ENCODE results near the gene TRIO.

The TRIO gene

DNA sequence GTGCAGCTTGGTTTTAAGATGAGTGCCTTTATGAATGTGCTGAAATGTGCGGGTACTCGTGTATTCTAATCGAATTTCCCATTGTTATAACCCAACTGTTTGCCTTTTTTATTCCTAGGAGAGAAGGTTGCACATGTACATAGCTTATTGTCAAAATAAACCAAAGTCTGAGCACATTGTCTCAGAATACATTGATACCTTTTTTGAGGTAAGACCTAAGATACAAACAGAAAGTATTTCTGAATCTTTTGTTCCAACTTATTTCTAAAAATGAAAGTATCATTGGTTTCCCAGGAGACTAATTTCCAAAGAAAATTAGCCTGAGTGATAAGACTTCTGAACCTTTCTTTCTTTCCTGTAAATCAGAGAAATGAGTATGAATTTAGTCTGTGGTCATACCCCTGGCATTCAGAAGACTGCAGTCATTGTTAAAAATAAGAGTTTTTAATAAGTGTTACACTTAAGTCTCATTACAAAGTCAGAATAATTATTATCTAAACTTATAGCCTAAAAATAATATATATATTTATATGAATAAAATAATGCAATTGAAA, 336.1 kb downstream of the TRIO start:
- no peak for DNase-seq
- Histone ChIP-seq H3K4me1 (no peaks in the 10 kb centered on the region), H3K27ac (no peak overlapping the region), H3K27me3 (no peaks in the 10 kb centered on the region), H3K36me3 (peaks cover 77 to 97% (median 87%) of the 10 kb centered on the region in 3 donors), H3K4me3 (no peak overlapping the region), H3K9me3 (no peaks in the 10 kb centered on the region)
- intact Hi-C loops (cut with DNase I; ENCODE audit: low total_unique reads) = no loop called here
- TF ChIP-seq, protein P1, sequence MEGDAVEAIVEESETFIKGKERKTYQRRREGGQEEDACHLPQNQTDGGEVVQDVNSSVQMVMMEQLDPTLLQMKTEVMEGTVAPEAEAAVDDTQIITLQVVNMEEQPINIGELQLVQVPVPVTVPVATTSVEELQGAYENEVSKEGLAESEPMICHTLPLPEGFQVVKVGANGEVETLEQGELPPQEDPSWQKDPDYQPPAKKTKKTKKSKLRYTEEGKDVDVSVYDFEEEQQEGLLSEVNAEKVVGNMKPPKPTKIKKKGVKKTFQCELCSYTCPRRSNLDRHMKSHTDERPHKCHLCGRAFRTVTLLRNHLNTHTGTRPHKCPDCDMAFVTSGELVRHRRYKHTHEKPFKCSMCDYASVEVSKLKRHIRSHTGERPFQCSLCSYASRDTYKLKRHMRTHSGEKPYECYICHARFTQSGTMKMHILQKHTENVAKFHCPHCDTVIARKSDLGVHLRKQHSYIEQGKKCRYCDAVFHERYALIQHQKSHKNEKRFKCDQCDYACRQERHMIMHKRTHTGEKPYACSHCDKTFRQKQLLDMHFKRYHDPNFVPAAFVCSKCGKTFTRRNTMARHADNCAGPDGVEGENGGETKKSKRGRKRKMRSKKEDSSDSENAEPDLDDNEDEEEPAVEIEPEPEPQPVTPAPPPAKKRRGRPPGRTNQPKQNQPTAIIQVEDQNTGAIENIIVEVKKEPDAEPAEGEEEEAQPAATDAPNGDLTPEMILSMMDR (IDR thresholded peaks at IDR 0.05) = no peak

DNA sequence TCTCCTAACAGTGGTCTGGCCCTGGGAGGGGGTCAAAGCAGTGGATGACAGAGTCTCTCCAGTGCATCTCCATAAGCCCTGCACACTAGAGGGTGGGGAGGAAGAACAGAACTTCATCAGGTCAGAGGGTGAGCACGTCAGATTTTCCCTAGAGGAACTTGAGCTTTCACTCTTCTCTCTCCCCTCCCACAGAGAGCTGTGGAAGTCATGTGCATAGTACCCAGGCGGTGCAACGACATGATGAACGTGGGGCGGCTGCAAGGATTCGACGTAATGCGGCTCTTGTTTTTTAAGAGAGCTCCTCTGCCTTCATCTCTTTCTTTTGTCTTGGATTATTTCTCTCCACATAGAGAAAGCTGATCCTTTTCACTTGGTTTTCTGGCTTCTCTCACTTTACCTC, 338.2 kb downstream of the TRIO start:
- TF ChIP-seq, protein P1 (IDR thresholded peaks at IDR 0.05) = no peak
- Histone ChIP-seq H3K27ac (no peak overlapping the region), H3K27me3 (no peaks in the 10 kb centered on the region), H3K9me3 (no peaks in the 10 kb centered on the region), H3K4me1 (no peaks in the 10 kb centered on the region), H3K4me3 (no peak overlapping the region), H3K36me3 (peaks cover 80 to 97% (median 87%) of the 10 kb centered on the region in 3 donors)
- no peak for DNase-seq
- intact Hi-C loops (cut with DNase I; ENCODE audit: low total_unique reads) = no loop called here

DNA sequence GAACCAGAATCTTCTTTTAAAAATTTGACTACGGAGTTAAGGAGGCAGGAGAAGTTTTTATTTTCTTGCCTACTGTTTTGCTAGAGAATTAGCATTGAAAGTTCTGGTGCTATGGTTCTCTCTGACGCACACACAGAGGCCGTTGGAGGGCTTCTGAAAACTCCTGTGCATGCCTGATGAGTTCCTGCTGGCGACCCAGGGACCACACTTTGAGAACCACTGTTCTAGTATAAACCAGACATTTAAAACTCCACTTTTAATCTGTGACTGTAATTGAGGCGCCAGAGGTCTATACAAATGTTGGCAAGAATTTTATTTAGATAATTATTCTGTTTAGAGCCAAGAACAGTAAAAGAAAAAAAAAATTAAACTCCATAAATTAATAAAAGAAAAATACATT, 338.9 kb downstream of the TRIO start:
- Histone ChIP-seq H3K27me3 (no peaks in the 10 kb centered on the region), H3K9me3 (no peaks in the 10 kb centered on the region), H3K4me3 (no peak overlapping the region), H3K27ac (no peak overlapping the region), H3K36me3 (peaks cover 79 to 97% (median 87%) of the 10 kb centered on the region in 3 donors), H3K4me1 (no peaks in the 10 kb centered on the region)
- intact Hi-C loops (cut with DNase I; ENCODE audit: low total_unique reads) = no loop called here
- TF ChIP-seq, protein P1 (IDR thresholded peaks at IDR 0.05) = no peak
- DNase-seq = no peak

DNA sequence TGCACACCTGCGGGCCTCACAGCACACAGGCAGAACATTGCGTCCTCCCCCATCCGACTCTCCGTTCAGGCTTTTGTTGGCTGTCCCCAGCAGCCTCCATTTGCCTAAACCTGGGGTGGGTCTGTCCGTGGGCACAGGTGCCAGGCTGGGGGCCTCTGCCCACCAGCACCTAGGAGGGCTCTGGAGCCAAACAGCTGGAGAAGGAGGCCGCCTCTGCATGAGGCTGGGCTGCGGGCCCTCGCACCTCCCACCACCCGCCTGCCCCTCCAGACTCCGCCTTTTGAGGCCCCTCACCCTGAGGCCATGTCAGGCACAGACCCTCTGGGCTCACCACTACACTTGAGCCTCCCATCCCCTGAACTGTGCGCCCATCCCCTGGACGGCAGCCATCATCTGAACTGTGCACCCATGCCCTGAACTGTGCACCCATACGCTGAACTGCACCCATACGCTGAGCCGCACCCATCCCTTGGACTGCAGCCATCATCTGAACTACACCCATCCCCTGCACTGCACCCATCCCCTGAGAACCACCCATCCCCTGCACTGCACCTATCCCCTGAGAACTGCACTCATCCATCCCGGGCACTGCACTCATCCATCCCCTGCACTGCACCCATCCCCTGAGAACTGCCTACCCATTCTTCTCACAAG, 340.5 kb downstream of the TRIO start:
- intact Hi-C loops (cut with DNase I; ENCODE audit: low total_unique reads) = no loop called here
- Histone ChIP-seq H3K36me3 (peaks cover 74 to 98% (median 86%) of the 10 kb centered on the region in 3 donors), H3K27me3 (no peaks in the 10 kb centered on the region), H3K4me3 (no peak overlapping the region), H3K4me1 (no peaks in the 10 kb centered on the region), H3K9me3 (no peaks in the 10 kb centered on the region), H3K27ac (no peak overlapping the region)
- DNase-seq = no peak
- TF ChIP-seq, protein P1 (IDR thresholded peaks at IDR 0.05) = no peak

DNA sequence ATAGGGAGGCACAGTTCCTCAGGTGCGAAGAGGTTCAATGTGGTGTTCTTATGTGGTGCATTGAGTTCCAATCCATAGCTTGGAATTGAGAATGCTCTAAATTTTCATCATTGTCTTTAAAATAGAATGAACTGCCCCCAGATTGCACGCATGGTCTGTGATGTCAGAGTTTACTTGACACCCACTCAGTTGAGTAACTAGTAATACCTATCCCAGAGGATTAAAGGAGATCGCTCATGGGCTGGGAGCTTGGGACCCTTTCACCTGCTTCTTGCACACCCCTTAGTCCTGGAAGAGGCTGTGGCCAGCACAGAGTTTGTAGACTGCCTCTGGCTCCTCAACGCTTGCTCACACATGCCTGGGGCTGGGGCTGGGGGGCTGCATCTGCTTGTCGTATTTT, 343.3 kb downstream of the TRIO start:
- H3K27me3 ChIP-seq = no peaks in the 10 kb centered on the region
- intact Hi-C loops (cut with DNase I; ENCODE audit: low total_unique reads) = no loop called here
- H3K36me3 ChIP-seq = peaks cover 67 to 100% (median 87%) of the 10 kb centered on the region in 3 donors

More for the DNA sequence above, 343.3 kb downstream of the TRIO start:
- Histone ChIP-seq H3K4me1 (no peaks in the 10 kb centered on the region), H3K9me3 (no peaks in the 10 kb centered on the region), H3K27ac (no peak overlapping the region), H3K4me3 (no peak overlapping the region)
- DNase-seq = no peak
- TF ChIP-seq, protein P1 (IDR thresholded peaks at IDR 0.05) = no peak
